ENCODE data around the gene ITGA5.

The ITGA5 gene

DNA sequence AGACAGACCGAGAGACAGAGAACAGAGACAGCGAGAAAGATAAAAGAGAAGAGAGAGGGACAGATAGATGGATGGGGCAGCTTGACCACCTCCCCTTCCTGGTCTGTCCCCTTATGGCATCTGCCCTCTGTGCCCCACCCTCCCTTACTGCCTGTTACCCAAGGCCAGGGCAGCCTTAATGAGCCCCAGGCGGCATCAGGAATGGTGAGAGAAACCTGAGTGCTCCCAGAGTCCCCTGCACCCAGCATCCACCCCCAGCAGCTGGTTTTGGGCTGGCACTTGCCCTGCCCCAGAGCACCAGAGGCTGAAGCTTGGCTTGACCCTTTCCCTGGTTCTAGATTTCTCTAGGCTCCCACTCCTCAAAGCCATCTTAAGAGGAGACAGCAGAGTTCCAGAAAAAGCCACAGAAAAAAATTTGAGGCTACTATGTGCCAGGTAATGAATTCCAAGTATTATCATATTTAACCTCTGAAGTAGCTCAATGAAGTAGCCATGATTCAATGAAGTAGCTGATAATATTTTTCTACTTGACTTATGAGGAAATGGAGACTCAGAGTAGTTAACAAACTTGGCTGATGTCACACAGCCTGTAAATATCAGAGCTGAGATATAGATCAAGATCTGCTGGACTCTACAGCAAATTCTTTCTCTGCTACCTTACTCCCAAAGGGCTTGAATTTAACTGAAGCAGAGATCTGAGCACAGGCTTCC lies 32.5 kb downstream of the ITGA5 start:
- DNase-seq, result no peak

DNA sequence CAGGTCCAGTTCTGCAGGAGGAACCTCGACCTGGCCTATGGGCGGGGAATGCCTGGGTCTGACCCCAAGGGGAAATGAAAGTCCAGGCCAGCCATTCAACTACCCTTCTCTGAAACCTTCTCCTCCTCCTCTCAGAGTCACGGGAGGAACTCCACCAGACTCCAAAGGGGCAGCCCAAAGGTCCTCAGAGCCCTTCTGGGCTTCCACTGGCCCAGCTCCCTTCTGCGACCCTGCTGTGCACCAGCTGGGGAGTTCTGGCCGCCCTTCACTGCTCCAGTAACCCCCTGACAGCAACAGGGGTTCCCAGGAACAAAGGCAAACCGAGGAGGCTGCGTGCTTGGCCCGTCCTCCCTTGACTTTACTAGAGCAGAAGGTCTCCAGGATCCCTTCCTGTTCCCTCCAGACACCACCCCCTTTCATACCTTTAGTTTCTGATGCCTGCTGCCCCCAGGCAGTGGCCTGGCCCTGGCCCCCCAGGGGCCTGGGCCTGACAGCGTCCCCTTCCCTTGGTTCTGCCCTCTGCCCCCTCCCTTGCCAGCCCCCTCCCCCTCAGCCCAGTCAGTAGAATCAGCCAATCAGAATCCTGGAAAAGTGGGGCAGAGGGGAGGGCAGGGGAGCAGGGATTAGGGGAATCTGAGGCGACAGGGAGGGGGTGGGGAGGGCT lies 33.7 kb downstream of the ITGA5 start:
- no peak for DNase-seq

DNA sequence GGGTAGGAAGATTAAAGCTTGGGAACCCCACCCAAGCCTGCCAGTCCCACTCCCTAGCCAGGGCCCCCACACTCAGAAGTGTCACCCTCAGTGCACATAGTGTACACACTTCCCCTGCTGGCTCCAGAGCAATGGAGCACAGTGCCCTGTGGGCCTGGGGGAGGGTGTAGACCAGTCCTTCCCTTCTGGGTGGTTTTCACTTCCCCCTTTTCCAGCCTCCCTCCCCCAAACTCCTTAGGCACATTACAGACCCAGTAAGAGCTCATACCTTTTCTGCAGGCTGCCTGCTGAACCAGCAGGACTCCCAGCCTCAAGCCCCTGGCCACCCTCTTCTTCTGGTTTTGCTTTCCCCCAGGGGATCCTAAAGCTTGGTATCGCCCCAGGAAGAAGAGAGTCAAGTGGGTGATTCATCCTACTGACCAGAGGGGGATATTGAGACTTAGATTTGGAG lies 34.5 kb downstream of the ITGA5 start, which contains the start of gene ZNF385A:
Gene ZNF385A (minus strand): TSS at position 143 of the 451 bp plus-strand sequence. CDS start 219 bp downstream, outside the sequence.
- DNase-seq, result no peak

DNA sequence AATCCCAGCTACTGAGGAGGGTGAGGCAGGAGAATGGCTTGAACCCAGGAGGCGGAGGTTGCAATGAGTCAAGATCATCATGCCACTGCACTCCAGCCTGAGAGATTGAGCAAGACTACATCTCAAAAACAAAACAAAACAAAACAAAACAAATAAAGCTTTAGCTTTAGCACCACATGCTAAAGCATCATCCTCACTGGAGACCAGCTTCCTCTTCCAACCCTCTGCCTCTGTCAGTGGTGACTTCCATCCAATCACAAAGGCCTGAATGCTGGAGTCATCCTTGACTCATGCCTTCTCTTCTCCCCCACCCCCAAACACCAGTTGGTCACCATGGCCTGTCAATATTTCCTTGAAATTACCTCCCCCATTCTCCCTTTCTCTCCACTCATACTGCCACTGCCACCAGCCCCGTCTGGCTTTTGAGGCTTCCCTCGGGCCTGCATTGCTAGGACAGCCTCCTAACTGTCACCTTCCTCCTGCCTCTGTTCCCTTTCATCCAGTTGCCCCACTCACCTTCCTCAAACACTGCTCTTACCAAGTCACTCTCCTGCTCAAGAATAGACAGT lies 35.9 kb downstream of the ITGA5 start:
- DNase-seq, result no peak

DNA sequence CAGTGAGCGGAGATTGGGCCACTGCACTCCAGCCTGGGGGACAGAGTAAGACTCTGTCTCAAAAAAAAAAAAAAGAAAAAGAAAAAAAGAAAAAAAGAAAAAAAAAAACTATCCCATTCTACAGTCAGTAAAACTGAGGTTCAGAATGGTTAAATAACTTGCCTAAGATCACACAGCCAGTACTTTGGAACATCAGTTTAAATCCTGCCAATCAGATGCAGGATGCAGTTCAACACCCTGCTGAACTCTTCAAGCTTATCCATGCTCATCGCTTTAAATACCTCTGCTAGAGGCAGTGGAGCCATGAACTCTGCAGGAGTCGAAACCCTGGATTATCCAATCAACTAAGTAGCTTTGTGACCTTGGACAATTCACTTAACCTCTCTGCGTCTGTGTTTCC lies 37.9 kb downstream of the ITGA5 start:
- DNase-seq, result no peak

DNA sequence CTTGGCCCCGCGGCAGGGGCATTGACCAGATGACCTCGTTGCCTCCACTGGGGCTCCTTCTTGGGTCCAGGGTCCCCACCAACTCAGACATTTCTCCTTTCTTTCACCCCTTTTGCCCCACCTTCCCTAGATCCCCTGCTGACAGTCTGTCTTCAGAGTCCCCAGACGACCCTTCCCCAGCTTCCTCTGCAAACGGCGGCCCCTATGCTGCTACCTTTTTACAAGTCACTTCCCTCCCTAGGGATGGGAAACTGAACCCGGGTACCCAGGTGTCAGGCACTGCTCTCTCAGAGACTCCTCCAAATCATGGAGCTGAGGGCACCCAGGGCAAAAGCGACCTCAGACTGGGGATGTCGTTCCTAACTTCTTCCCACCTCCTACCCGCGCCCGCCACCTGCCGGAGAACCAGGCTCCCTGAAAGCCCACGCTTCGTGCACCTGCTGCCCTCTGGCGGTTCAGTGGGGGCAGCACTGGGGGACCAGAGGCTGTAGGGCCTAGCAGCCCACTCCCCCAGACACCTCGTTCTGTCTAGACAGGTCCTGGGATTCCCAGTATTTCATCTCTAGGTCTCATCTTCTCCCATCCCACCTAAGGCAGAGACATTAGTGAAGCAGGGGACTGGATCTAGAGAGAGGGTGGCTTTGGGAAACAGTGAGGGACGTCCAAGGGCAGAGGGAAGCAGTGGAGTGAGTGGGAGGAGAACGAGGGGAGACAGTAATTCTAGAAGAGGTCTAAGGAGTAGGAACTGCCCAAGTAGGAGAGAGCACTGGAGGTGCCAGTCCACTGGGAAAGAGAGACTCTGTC lies 39.5 kb downstream of the ITGA5 start:
- peak; percentile 81 for DNase-seq

DNA sequence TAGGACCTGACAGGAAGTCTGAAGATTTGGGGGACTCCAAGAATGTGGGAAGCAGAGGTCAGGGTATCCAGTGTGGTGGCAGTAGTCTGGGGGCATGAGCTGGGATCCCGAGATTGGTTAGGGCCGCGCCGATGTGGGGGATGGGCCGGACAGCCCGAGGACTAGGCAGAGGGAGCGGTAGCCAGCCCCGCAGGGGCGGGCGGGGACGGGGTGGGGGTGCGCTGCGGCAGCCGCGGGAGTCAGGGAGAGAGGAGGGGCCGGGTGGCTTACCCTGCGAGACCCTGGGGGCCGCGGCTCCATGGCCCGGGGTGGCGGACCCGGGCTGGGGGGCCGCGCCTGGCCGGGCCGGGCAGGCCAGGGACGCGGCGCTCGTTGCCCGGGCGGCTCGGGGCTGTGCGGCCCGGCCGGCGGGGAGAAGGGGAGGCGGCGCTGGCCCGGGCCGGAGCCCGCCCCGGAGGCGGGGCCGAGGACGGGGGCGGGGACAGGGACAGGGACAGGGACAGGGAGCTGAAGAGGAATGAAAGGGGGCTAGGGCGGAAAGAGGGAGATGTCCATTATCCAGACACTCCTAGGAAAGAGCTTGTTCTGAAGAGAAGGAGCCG lies 40.2 kb downstream of the ITGA5 start:
- peak; percentile 52 for DNase-seq

DNA sequence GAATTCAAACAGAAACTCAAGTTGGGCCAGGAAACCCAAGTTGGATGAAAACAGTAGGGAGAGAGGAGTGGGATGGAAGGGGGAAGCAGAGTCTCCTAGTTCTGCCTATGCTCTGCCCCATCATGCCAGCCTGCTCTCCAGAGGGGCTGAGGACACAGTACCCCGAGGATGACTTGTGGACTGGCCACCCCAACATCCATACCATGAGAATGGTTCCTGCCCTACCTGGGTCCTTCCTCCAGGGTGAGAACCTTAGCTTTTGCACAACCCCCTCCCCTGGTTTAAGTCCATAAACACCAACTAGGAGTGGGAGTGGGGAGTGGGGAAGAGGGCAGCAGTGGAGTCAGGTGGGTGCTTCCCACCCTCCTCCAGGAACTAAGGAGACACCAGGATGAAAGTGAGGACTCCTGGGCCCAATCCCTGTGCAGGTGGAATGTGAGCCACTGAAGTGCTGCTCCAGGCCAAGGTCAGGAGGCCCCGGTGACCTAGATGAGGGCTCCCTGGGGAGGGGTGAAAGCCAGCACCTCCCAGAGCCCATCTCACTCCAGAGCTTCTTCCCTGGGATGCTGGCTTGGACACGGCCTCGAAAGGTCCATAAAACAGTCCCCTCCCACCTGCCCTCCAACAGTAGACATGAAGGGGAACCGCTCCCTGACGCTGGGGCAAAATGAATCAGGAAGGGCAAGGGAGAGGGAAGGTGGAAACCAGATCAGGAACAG lies 41.1 kb downstream of the ITGA5 start:
- no peak for DNase-seq

DNA sequence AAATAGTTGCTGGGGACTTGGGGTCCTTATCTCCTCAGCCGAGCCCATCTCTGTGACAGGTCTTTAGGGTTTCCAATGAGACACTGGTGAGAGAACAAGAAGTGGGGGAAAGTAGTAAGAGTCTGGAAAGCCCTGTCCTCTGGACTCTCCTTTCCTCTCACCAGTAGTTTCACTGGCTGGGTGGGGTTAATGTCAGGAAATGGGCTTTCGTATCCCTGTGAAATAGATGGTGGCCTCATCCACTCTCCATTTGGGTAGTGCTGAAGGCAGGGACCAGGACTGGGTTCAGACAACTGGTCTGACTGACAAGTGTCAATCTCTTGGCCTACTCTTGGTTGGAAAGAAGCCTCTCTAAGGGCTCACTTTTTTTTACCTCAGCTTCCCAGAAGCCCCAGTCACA lies 42.1 kb downstream of the ITGA5 start:
- no peak for DNase-seq

DNA sequence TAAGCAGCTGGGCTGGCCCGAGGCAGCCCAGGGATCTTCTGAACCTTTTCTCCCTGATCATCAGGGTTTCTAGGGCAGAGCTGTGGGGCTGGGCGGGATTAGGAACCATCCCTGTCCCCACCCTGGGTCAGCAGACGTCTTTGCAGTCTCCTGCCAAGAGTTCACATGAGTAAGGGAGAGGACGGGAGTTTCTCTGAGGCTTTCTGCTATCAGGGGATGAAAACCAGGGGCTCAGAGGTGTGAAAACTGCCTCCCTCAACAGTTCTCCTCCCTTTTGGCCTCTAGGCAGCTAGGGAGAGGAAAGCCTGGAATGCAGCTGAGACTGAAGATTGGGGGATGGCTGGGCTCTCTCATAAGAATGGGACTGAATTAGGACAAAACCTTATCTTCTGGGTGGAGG lies 42.5 kb downstream of the ITGA5 start:
- DNase-seq, result no peak

DNA sequence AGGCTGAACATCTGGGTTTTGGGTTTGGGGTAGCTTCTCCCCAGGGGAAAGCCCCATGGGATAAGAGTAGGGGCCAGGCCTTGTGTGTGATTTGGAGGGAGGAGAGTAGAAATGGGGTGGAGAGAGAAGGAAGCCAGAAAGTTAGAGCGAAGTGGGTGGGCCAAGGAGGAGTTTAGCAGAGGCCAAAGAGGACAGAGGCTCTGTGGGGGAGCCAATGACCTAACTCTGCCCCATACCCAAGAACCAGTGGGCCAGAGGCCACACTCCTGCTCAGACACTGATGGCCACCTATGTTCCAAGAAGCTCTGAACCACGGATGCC lies 43.8 kb downstream of the ITGA5 start:
- no peak for DNase-seq

DNA sequence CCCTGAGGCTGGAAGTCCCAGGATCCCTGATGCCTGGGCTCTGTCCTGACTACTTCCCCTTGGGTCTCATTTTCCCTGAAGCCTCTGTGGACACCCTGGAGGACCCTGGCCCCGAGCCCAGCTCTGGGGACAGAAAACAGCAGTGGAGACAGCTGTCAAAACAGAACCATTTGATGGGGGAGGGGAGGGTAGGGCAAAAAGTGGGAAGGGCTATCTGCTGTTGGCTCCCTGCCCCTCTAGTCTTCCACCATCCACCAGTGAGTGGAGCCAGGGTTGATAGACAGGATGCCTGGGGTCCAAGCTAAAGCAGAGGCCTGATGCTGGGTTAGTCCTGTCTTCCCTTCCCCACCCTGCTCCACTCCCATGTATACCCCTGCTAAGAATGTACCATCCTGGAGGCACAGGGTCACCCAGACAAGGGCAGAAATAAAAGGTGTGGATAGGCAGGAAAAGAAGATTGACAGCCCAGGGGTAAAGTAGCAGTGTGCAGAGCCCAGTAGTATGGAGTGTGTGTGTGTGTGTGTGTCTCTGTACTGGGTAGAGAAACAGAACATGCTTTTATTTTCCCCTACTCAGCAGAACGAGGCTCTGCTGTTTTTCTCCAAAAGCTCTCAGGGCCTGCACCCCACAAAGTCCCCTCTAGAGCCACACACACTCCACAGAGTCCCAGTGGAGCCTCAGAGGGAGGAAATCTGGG lies 44.4 kb downstream of the ITGA5 start:
- DNase-seq, result peak; percentile 90

DNA sequence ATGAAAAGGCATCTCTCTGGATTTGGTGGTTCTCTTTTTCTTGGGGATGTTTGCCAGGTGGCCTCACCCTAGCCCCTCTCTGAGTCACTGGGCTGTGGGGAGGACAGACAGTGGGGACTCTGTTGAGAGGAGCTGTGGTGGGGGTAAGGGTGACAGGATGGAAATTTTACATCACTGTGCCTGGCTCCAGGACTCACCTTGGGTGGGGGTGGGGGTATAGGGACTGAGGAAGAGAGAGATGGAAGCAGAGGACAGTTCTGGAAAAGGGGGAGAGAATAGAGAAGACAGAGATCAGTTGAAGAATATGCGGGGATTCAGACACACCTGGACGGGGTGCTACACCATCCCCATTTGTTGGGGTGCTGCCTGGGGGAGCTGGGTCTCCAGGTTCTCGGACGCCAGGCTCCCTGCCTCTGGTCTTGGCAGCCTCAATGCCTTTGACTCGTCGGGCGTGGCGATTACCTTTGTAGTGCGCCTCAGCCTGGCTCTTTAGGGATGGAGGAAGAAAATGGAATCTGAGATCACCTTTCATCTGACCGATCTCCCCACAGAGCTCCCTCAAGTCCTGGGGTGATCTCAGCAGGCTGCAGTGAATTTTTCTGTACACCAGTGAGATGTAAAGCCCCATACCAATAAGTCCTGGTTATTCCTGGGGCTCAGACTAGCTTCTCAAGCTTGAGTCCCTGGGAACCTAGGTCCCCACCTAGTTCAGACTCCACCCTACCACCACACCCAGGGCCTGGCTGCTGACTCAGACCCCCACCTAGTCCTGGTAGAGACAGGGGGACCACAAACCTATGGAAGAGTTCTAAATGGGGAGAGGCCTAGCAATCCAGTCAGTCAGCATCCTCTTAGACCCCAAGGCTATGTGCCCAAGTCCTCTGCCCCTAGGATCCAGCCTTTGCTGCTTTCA lies 45.2 kb downstream of the ITGA5 start:
- DNase-seq, result no peak

DNA sequence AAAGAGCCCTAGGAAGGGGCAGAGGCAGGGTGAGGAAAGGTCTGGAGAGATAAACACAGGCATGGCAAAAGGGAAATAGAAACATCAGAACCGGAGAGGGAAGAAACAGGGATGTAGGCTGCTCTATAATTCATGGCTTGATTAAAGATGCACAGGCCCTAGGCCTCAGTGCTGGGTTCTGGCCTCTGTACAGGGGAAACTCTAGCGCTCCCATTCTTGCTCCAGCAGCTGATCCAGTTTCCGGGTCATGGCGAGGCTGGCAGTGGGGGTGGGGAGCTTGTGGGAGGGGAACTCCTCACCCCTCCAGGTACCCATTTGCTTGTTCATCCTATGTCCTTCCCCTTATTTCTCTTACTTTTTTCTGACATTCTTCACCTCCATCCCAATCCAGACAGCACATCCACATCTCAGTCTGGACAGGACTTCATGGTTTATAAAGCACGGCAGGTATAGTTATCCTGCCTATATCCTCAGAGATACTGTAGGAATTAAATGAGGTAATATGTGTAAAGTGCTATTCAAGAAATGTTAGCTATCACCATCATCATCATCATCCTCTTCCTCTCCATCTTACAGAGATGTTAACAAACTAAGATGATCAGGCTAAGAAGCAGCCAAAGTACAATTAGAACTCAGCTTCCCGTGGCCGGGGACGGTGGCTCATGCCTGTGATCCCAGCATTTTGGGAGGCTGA lies 46.8 kb downstream of the ITGA5 start:
- no peak for DNase-seq

DNA sequence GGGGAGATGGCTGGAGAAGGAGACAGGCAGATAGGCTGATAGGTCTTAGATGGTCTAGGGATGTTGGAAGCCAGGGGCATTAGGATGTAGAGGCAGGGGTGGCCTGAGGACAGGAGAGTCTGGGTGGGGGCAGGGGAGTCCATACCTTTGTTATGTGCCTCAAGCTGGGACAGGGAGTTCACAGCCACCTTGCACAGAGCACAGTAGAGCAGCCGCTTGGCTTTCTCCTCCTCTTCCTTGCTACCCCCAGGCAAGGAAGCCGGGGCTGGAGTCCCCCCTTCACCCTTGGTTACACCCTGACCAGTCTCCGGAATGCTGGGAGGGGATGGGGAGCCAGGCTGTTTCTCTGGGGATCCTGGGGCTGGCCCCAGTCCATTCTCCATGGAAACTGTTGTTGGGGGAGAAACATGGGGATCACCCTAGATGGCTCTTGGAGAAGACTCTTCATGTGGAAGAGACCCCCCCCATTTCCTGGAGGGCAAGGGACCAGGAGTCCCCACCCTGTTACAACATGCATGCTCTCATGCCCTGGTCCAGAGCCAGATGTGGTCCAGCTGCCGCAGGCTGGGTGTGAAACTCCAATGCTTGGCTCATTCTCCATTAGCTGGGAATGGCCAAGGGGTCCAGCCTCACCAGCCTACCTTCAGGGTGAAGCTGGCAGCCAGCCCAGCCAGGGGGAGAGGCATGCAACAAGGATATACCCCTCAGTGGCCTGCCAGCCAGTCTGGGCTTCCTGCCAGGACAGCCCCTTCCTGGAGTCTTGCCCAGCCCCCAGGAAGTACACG lies 47.5 kb downstream of the ITGA5 start:
- peak; percentile 85 for DNase-seq

DNA sequence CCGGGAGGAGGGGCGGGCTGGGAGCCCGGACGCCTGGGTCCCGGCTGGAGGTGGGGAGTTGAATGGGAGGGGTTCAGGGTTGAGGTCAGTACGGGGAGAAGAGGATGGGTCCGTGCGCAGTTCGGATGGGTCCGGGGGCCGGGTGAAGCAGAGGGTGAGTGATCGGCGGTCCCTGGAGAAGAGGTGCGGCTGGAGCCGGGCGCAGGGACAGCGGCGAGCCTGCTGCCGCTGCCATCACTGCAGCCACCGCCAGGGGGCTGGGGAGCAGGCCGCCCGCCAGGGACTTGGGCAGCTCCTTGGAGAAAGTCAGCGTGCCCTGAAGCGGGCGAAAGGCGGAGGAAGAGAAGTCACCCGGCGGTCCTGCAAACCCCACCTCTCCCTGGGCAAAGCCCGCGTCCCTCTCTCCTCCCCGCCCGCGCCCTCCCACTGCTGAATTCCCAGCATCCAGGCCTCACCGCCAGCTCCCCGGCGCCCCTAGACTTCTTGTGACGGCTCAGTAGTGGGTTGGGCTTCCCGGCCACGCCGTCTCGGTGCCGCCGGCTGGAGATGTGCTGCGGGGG lies 48.8 kb downstream of the ITGA5 start:
- DNase-seq, result no peak

DNA sequence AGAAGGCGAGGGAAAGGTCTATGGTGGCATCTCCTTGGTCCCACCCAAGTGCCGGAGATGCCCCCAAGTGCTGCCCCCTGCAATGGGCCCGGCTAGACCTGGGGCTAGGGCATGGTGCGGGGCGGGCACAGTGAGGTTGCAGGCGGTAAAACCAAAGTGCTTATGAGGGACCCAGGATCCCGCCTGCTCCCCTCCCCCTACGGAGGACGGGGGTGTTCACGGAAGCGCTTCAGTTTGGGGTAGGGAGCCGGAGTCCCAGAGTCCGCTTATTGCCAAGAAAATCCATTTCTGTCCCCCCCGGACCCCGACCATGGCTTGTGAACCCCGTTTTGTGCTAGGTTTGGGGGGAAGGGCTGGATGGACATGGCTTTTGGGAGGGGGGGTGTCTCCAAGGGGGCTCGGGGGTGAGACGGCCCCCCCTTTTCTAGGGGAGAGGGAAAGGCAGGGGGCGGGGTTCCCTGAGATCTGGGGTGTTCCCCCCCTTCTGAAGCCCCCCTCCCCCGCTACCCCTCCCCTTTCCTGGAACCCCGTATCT lies 49.4 kb downstream of the ITGA5 start:
- no peak for DNase-seq

All from NCI-H2029 treated with DMSO at 0.1 percent for 48 hours (cell line).